OCI-LY3 (cell line): Measurements from ENCODE around the gene ZDHHC14.

Experiments used
- H2AFZ ChIP-seq: fragments of 200-600, 300-600 bp; shearing (Covaris generic); 2 replicates; pipeline ENCODE4 v1.6.0; 2014; ENCODE audit warnings: antibody characterized with exemption, low read depth, low read length
- H3K27ac ChIP-seq: fragments of 200-600, 300-600 bp; sonication (generic); 2 replicates; pipeline ENCODE4 v1.5.1; 2014; ENCODE audit warnings: mild to moderate bottlenecking, low read length, moderate library complexity, mixed read lengths
- H3K27me3 ChIP-seq: fragments of 200-600, 300-600 bp; sonication (generic); 2 replicates; pipeline ENCODE4 v1.6.1; 2014; ENCODE audit warnings: low read depth, low read length, mixed read lengths
- H3K36me3 ChIP-seq: fragments of 200-600, 300-600 bp; sonication (generic); replicated peaks from 2 replicates; pipeline ENCODE3; 2014; ENCODE audit warnings: low read depth, low read length, mixed read lengths
- H3K4me1 ChIP-seq: fragments of 300-600, 200-600 bp; sonication (generic); 2 replicates; pipeline ENCODE4 v1.6.1; 2014; ENCODE audit warnings: low read length, mixed read lengths
- H3K4me2 ChIP-seq: fragments of 200-600, 300-600 bp; sonication (generic); 2 replicates; pipeline ENCODE4 v1.6.1; 2014; ENCODE audit warnings: low read length, mixed read lengths
- H3K4me3 ChIP-seq: fragments of 300-600, 200-600 bp; sonication (generic); 2 replicates; pipeline ENCODE4 v1.5.1; 2014; ENCODE audit warnings: antibody characterized with exemption, mild to moderate bottlenecking, low read length, moderate library complexity
- H3K79me2 ChIP-seq: fragments of 300-600, 200-600 bp; shearing (Covaris generic); 2 replicates; pipeline ENCODE4 v1.6.1; 2014; ENCODE audit warnings: mild to moderate bottlenecking, low read length, mixed read lengths
- H3K9ac ChIP-seq: fragments of 300-600, 200-600 bp; shearing (Covaris generic); 2 replicates; pipeline ENCODE4 v1.6.0; 2014; ENCODE audit warnings: mild to moderate bottlenecking, low read length, moderate library complexity
- H3K9me3 ChIP-seq: fragments of 200-600, 300-600 bp; shearing (Covaris generic); 2 replicates; pipeline ENCODE4 v1.6.1; 2014; ENCODE audit warnings: low read length, mixed read lengths; ENCODE audit not compliant: insufficient read depth
- H4K20me1 ChIP-seq: fragments of 200-600, 300-600 bp; sonication (generic); 2 replicates; pipeline ENCODE4 v1.6.1; 2016; ENCODE audit warnings: low read length, mixed read lengths; ENCODE audit not compliant: insufficient read depth
- CTCF ChIP-seq: fragments of 200-600, 300-600 bp; sonication (generic); IDR thresholded peaks from 2 replicates; pipeline ENCODE4 v1.5.1; 2014; ENCODE audit warnings: antibody characterized with exemption, low read length, low read depth
- EZH2phosphoT487 ChIP-seq: fragments of 200-600 bp; shearing (Covaris generic); IDR thresholded peaks from 2 replicates; pipeline ENCODE4 v1.6.1; 2018; ENCODE audit warnings: antibody characterized with exemption, mixed run types, low read depth

The ZDHHC14 gene

DNA sequence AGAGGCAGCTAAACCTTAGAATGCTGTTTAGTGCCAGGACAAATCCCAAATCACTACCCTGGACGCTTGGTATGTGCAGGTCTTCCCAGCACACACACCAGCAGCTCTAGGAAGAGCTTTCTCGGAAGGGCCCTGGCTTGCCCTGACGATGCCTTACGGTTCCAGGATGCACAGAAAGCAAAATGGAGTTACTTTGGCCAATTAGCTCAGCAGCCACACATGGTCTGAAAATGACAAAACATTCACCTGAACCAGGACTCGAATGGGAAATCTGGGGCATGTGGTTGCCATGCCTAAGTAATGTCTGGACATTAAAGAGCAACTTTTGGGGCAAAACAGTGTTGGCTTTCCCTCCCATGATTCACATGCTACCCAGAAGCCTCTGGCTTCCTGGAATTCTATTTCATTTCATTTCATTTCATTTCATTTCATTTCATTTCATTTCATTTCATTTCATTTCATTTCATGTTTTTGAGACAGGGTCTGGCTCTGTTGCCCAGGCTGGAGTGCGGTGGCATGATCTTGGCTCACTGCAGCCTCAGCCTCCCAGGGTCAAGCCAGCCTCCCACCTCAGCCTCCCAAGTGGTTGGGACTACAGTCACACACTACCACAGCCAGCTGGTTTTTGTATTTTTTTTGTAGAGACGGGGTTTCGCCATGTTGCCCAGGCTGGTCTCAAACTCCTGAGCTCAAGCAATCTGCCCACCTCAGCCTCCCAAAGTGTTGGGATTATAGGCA, 153.3 kb downstream of the ZDHHC14 start:
- TF ChIP-seq EZH2phosphoT487 = no peak
- TF ChIP-seq CTCF = no peak
- H3K27me3 ChIP-seq = no peaks in the 10 kb centered on the region
- peaks cover 10% of the 10 kb centered on the region for H3K4me1 ChIP-seq
- no peak overlapping the region for H3K4me3 ChIP-seq
- no peaks in the 10 kb centered on the region for H3K9me3 ChIP-seq
- H3K4me2 ChIP-seq = no peak overlapping the region
- H2AFZ ChIP-seq = no peak overlapping the region
- H4K20me1 ChIP-seq = no peaks in the 10 kb centered on the region
- H3K9ac ChIP-seq = no peak overlapping the region
- H3K27ac ChIP-seq = no peak overlapping the region
- H3K79me2 ChIP-seq = no peaks in the 10 kb centered on the region
- H3K36me3 ChIP-seq = no peaks in the 10 kb centered on the region

GRCh38 chr6:157534977-157535339, 154.0 kb downstream of the ZDHHC14 start:
- Histone ChIP-seq H2AFZ (no peak overlapping the region), H3K4me3 (no peak overlapping the region), H3K4me1 (peaks cover 10% of the 10 kb centered on the region), H4K20me1 (no peaks in the 10 kb centered on the region), H3K36me3 (no peaks in the 10 kb centered on the region), H3K27me3 (no peaks in the 10 kb centered on the region), H3K4me2 (no peak overlapping the region), H3K9me3 (no peaks in the 10 kb centered on the region), H3K9ac (no peak overlapping the region), H3K27ac (no peak overlapping the region), H3K79me2 (no peaks in the 10 kb centered on the region)
- TF ChIP-seq EZH2phosphoT487 (no peak), CTCF (no peak)

GRCh38 chr6:157535340-157536222, 154.6 kb downstream of the ZDHHC14 start:
- peaks cover 10% of the 10 kb centered on the region for H3K4me1 ChIP-seq
- no peaks in the 10 kb centered on the region for H3K36me3 ChIP-seq
- no peak overlapping the region for H3K27ac ChIP-seq
- H3K9ac ChIP-seq = no peak overlapping the region
- no peaks in the 10 kb centered on the region for H4K20me1 ChIP-seq
- H3K27me3 ChIP-seq = no peaks in the 10 kb centered on the region
- H3K9me3 ChIP-seq = no peaks in the 10 kb centered on the region
- H2AFZ ChIP-seq = no peak overlapping the region; the same call in 1 of the 2 replicates
- H3K79me2 ChIP-seq = no peaks in the 10 kb centered on the region
- no peak overlapping the region for H3K4me3 ChIP-seq
- peak overlapping the region; percentile 13 for H3K4me2 ChIP-seq
- TF ChIP-seq EZH2phosphoT487 (no peak), CTCF (no peak)

GRCh38 chr6:157536223-157536545, 155.2 kb downstream of the ZDHHC14 start:
- H3K4me3 ChIP-seq = no peak overlapping the region
- H3K27ac ChIP-seq = no peak overlapping the region
- TF ChIP-seq CTCF = no peak
- no peak for TF ChIP-seq EZH2phosphoT487
- H3K4me1 ChIP-seq = peaks cover 10% of the 10 kb centered on the region
- no peaks in the 10 kb centered on the region for H4K20me1 ChIP-seq
- no peak overlapping the region for H3K9ac ChIP-seq
- H3K9me3 ChIP-seq = no peaks in the 10 kb centered on the region
- H3K27me3 ChIP-seq = no peaks in the 10 kb centered on the region
- no peaks in the 10 kb centered on the region for H3K36me3 ChIP-seq
- no peak overlapping the region for H2AFZ ChIP-seq
- H3K79me2 ChIP-seq = no peaks in the 10 kb centered on the region
- peak overlapping the region; percentile 13 for H3K4me2 ChIP-seq
